SK-N-SH (cell line): ENCODE measurements around the gene ARG2.
"Not testable (repeated sequence)": the region's sequence is repeated elsewhere in the genome, so short reads cannot be mapped to it uniquely, and the experiment has no call there.

Source experiments
- CTCF ChIP-seq: fragments of 200-600 bp; sonication (generic); IDR thresholded peaks from 2 replicates; pipeline ENCODE4 v1.6.1; 2017; ENCODE audit warnings: antibody characterized with exemption, mild to moderate bottlenecking, moderate library complexity
- IRF3 ChIP-seq: fragments of 150-350 bp; IDR thresholded peaks from 2 replicates; pipeline ENCODE4 v1.6.1; 2016; ENCODE audit warnings: mild to moderate bottlenecking, low read depth, low read length
- POLR2AphosphoS5 ChIP-seq: IDR thresholded peaks from 2 replicates; pipeline ENCODE4 v1.6.1; 2012; ENCODE audit warnings: low read depth, low read length
- YY1 ChIP-seq: IDR thresholded peaks from 2 replicates; pipeline ENCODE4 v1.4.0; 2012; ENCODE audit warnings: low read depth, mild to moderate bottlenecking
- TF ChIP-seq, protein P1 (sequence below): IDR thresholded peaks from 2 replicates; pipeline ENCODE4 v1.4.0; 2012; ENCODE audit warnings: low read depth

DNA sequence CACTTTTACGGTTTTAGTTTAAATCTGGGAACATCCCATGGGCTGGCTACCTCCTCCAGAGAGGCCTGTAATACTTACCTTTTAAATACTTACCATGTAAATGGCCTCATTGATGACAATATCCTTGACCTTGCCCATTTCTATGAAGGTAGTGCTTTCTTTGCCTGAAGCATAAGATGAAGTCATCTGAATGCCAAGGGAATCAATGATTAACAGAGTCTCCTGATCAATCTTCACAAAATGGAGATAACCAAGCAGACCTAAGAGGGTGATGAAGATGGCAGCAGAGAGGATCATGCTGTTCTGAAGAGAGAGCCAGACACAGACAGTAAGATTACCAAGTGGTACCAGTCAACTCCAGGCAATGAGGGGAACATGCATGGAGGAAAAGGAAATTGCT is 26.1 kb upstream of the ARG2 start:
- TF ChIP-seq CTCF, YY1, IRF3, POLR2AphosphoS5: not testable (repeated sequence)
- TF ChIP-seq, protein P1, sequence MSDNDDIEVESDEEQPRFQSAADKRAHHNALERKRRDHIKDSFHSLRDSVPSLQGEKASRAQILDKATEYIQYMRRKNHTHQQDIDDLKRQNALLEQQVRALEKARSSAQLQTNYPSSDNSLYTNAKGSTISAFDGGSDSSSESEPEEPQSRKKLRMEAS, result not testable (repeated sequence)
